Subcutaneous adipose tissue (tissue), 4 donors: Measurements from ENCODE around the gene GOLGA6A. TPM values are rescaled to one million over a fixed set of nuclear protein-coding genes. Genes with fewer than 3 reads are reported as not detected.

ENCODE experiments used
- CTCF ChIP-seq: fragments of 450-650 bp; IDR thresholded peaks from one replicate; pipeline ENCODE4 v1.5.1; 2016; ENCODE audit warnings: low read depth, mild to moderate bottlenecking, control low read depth, antibody characterized with exemption, moderate library complexity
- total RNA-seq, 4 donors: library from RNA; depleted of rRNA; stranded (reverse); fragments of >200 nt; gene quantifications; one replicate each; pipeline ENCODE4 v1.1.0, GENCODE V29; 2016

GOLGA6A gene
- total RNA-seq, 4 donors from 2014 or later, result 0.17 TPM; not detected in 3

- TF ChIP-seq CTCF, result no peak
Measured at GRCh38 chr15:74128785-74129585, 46.6 kb upstream of the GOLGA6A start.

GRCh38 chr15:74127954-74128784 is 45.8 kb upstream of the GOLGA6A start:
- TF ChIP-seq CTCF, result no peak

- no peak for TF ChIP-seq CTCF
Measured at GRCh38 chr15:74127255-74127953, 45.1 kb upstream of the GOLGA6A start.

- TF ChIP-seq CTCF, result no peak
Measured at GRCh38 chr15:74124759-74125158, 42.4 kb upstream of the GOLGA6A start.

- TF ChIP-seq CTCF, result no peak
Measured at GRCh38 chr15:74124196-74124595, 41.8 kb upstream of the GOLGA6A start.

- TF ChIP-seq CTCF, result no peak
Measured at GRCh38 chr15:74123658-74124057, 41.3 kb upstream of the GOLGA6A start.

GRCh38 chr15:74123131-74123429 is 40.7 kb upstream of the GOLGA6A start:
- TF ChIP-seq CTCF, result no peak
